Osteocyte (in vitro differentiated cells): ENCODE results near the gene TMEM151A. TPM values are rescaled to one million over a fixed set of nuclear protein-coding genes. Genes with fewer than 3 reads are reported as not detected.
A peak's percentile ranks its signal among the peaks of the same experiment; 100 is the strongest.

Source experiments
- DNase-seq: peaks from one replicate; pipeline ENCODE4 v3.0.0; 2021; ENCODE audit warnings: mixed read lengths; ENCODE audit not compliant: unreplicated experiment; ENCODE audit errors: extremely low spot score
- H3K27ac Mint-ChIP-seq: one replicate; pipeline ENCODE4 v1.8.0; 2021; ENCODE audit warnings: mild to moderate bottlenecking, mixed read lengths; ENCODE audit not compliant: unreplicated experiment
- H3K27me3 Mint-ChIP-seq: one replicate; pipeline ENCODE4 v1.8.0; 2021; ENCODE audit warnings: mixed read lengths; ENCODE audit not compliant: unreplicated experiment
- H3K36me3 Mint-ChIP-seq: one replicate; pipeline ENCODE4 v1.8.0; 2021; ENCODE audit warnings: mixed read lengths; ENCODE audit not compliant: unreplicated experiment
- H3K4me1 Mint-ChIP-seq: one replicate; pipeline ENCODE4 v1.8.0; 2021; ENCODE audit warnings: mixed read lengths; ENCODE audit not compliant: unreplicated experiment
- H3K4me3 Mint-ChIP-seq: one replicate; pipeline ENCODE4 v1.8.0; 2021; ENCODE audit warnings: mild to moderate bottlenecking, moderate library complexity, mixed read lengths; ENCODE audit not compliant: unreplicated experiment
- H3K9me3 Mint-ChIP-seq: one replicate; pipeline ENCODE4 v1.8.0; 2021; ENCODE audit warnings: mixed read lengths; ENCODE audit not compliant: unreplicated experiment
- total RNA-seq: library from RNA; stranded (reverse); gene quantifications from 2 replicates; pipeline ENCODE4 v1.2.1, GENCODE V29; 2021
- TF ChIP-seq, protein P1 (sequence below): fragments of 200-600 bp; sonication (generic); IDR thresholded peaks from 2 replicates; pipeline ENCODE4 v1.5.0; 2021; ENCODE audit warnings: antibody characterized with exemption, mild to moderate bottlenecking, moderate library complexity

Gene TMEM151A
- total RNA-seq, 1 donor from 2014 or later: 0.46 TPM

DNA sequence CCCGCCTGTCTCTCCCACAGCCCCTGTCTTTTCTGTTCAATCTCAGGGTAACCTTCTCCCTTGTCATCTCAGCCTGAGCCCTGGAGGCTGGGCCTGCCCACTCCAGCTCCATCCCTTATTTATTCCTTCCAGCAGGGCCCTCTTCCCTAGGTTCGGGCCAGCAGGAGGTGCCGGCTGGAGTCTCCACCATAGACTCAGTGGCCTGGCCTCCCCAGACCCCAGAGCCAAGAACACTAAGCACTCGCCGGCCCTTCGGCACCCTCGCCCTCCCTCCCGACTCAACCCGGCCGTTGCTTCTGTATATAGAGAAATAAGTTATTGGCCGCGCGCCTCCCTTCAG is 24.7 kb upstream of the TMEM151A start:
- no peak for DNase-seq
- peak overlapping the region; percentile 92 for H3K27ac Mint-ChIP-seq
- peaks cover 18% of the 10 kb centered on the region for H3K36me3 Mint-ChIP-seq
- peaks cover 23% of the 10 kb centered on the region for H3K4me1 Mint-ChIP-seq
- H3K9me3 Mint-ChIP-seq: no peaks in the 10 kb centered on the region
- no peaks in the 10 kb centered on the region for H3K27me3 Mint-ChIP-seq
- TF ChIP-seq, protein P1, sequence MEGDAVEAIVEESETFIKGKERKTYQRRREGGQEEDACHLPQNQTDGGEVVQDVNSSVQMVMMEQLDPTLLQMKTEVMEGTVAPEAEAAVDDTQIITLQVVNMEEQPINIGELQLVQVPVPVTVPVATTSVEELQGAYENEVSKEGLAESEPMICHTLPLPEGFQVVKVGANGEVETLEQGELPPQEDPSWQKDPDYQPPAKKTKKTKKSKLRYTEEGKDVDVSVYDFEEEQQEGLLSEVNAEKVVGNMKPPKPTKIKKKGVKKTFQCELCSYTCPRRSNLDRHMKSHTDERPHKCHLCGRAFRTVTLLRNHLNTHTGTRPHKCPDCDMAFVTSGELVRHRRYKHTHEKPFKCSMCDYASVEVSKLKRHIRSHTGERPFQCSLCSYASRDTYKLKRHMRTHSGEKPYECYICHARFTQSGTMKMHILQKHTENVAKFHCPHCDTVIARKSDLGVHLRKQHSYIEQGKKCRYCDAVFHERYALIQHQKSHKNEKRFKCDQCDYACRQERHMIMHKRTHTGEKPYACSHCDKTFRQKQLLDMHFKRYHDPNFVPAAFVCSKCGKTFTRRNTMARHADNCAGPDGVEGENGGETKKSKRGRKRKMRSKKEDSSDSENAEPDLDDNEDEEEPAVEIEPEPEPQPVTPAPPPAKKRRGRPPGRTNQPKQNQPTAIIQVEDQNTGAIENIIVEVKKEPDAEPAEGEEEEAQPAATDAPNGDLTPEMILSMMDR: peak; percentile 10
- H3K4me3 Mint-ChIP-seq: peak overlapping the region; percentile 86

DNA sequence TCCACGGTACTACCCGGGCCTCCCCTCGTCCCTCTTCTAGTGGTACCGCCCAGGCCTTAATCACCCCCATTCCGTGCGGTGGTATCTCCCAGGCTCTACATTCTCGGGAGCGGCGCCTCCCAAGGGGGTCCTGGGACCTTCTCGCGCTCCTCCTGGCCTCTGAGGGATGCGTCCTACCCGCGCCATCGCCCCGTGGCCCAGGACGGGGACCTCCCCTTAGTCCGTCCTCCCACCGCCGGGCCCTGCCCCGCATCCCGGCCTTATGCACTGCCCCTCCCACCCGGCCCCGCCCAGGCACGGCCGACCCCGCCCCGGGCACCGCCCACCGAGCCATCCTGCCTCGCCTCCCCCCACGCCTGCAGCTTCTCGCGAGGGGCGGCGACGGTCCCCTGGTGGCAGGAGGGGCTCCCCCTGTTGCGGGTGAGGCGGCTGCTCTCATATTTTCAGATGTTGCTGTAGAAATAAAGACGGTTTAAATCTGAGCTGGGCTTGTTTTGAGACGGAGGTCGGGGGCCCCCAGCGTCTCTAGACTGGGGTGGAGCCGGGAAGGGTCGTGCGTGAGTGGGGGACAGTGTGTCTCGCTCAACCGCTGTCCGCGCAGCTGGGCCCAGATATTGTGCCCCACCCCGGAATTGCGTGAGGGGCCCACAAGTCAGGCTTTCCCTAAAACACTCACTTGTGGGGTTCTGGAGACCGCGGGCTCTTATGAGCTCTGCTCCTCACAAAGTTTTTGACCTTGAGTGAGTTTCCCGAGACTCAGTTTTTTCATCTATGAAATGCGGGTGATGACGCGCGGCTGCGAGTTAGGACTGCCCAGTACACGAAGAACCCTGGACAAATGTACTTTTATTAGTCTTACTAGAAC is 24.1 kb upstream of the TMEM151A start:
- H3K4me1 Mint-ChIP-seq: peaks cover 23% of the 10 kb centered on the region
- H3K27me3 Mint-ChIP-seq: no peaks in the 10 kb centered on the region
- no peaks in the 10 kb centered on the region for H3K9me3 Mint-ChIP-seq
- peak overlapping the region; percentile 86 for H3K4me3 Mint-ChIP-seq
- peak; percentile 96 for DNase-seq
- TF ChIP-seq, protein P1: peak; percentile 27
- peak overlapping the region; percentile 99 for H3K27ac Mint-ChIP-seq
- peaks cover 18% of the 10 kb centered on the region for H3K36me3 Mint-ChIP-seq

DNA sequence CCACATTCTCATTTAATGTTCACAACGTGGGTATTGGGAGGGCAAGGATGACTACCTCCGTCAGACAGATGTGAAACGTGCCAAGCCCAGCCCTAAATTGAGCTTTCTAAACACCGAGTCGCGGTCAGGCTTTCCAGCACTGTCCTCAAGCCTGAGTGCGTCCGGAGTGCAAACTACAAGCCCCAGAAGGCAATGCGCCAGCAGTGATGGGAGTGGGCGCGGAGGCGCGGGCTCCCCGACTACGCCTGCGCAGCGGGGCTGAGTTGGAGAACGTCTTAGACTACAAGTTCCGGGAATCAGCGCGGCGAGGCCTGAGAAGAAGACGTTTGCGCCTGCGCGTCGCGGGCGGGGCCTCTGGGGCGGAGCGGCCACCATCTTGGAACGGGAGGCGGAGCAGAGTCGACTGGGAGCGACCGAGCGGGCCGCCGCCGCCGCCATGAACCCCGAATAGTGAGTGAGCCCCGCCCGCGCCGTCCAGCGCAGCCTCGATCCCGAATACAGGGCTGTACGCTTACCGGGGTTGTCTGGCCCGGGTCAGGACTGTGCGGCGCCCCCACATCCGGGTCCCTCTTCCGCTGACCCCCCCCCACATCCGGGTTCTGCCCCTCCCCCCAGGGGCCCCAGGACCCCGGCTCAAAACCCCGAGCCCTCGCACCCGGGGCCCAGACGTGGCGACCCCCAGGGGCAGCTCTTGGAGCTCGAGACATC is 23.3 kb upstream of the TMEM151A start, which contains the start of gene RAB1B:
Gene RAB1B, plus strand, starts transcription at position 396 of the 708 bp plus-strand sequence. Its CDS starts 41 bp downstream, at position 437.
- Mint-ChIP-seq H3K27me3 (no peaks in the 10 kb centered on the region), H3K4me3 (peak within 1 kb of the TSS; percentile 86), H3K27ac (peak within 1 kb of the TSS; percentile 99), H3K36me3 (peaks cover 18% of the 10 kb centered on the region), H3K9me3 (no peaks in the 10 kb centered on the region), H3K4me1 (peaks cover 23% of the 10 kb centered on the region)
- DNase-seq: peak; percentile 100
- TF ChIP-seq, protein P1: no peak

DNA sequence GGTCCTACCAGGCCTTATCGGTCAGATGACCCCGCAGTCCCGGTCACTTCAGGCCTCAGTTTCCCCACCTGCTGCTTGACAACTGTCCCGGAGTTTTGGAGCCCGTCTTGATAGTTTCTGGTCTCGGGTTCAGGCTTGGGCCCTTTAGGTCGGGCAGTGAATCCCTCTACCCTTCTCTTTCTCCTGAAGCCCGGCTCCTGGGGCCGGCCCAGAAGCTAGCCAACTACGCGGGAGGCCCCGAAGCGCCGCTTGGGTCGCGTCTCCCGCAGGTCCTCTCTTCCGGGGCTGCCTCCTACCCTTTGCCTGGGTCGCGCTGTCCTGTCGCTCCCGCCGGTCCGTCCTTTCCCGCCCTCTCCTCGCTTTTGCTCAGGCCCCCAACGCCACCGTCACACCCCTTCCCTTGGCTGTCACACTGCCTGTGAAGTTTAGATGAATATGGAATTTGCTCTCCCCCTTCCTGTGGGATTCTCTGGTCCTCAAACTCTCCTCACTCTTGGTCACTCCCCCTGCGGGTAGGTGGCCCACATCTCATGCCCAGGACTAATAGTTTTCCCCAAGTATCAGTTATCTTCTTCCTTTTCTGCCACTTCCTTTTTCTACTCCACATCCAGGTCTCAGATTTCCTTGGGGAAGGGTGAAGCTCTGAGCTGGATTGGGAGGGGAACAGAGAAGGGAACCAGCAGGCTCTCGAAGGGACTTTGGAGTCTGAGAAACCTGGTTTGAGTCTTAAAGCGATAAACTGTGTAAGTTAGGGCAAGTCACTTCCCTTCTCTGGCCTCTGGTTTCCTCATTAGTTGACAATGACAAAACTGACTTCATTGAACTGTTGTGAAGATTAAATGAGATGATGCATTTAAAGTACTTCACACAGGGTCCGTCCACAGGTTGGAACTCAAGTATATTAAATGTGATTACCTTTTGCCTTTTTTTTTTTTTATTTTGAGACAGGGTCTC is 22.5 kb upstream of the TMEM151A start:
- H3K4me3 Mint-ChIP-seq: peak overlapping the region; percentile 86
- peaks cover 24% of the 10 kb centered on the region for H3K36me3 Mint-ChIP-seq
- TF ChIP-seq, protein P1: peak; percentile 42
- no peaks in the 10 kb centered on the region for H3K9me3 Mint-ChIP-seq
- H3K27ac Mint-ChIP-seq: peak overlapping the region; percentile 99
- DNase-seq: no peak
- H3K4me1 Mint-ChIP-seq: peaks cover 23% of the 10 kb centered on the region
- H3K27me3 Mint-ChIP-seq: no peaks in the 10 kb centered on the region
